HG03521 (cell line): ENCODE data around the gene YJU2.
"Not testable (repeated sequence)": the region's sequence is repeated elsewhere in the genome, so short reads cannot be mapped to it uniquely, and the experiment has no call there.

Source experiments
- ATAC-seq: cut with Tn5 transposase; IDR thresholded peaks from one replicate; pipeline ENCODE4 v1.9.1; 2021; ENCODE audit warnings: mild to moderate bottlenecking, moderate library complexity; ENCODE audit not compliant: unreplicated experiment

YJU2 gene

DNA sequence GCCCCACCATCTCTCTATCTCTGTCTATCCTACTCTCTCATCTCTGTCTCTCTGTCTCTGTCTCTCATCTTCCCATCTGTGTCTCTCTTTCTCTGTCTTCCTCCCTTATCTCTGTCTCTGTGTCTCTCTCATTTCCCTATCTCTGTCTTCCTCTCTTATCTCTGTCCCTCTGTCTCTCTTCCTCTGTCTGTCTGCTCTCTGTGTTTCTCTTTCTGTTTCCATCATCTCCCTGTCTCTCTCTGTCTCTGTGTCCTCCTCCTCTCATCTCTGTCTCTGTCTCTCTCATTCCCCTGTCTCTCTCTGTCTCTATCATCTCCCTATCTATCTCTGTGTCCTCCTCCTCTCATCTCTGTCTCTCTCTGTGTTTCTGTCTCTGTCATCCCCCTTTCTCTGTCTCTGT lies 19.1 kb upstream of the YJU2 start:
- ATAC-seq: no peak

- ATAC-seq: no peak
Measured at GRCh38 chr19:4228765-4229178, 18.1 kb upstream of the YJU2 start.

- peak; percentile 43 for ATAC-seq
Measured at GRCh38 chr19:4229179-4229931, 17.5 kb upstream of the YJU2 start, which contains the start of gene EBI3. TSS of gene EBI3 (plus strand) at chr19:4229523. CDS start at chr19:4229551, 28 bp downstream.

- ATAC-seq: not testable (repeated sequence)
Measured at GRCh38 chr19:4230237-4230636, 16.6 kb upstream of the YJU2 start.

- not testable (repeated sequence) for ATAC-seq
Measured at GRCh38 chr19:4231521-4231920, 15.4 kb upstream of the YJU2 start.

DNA sequence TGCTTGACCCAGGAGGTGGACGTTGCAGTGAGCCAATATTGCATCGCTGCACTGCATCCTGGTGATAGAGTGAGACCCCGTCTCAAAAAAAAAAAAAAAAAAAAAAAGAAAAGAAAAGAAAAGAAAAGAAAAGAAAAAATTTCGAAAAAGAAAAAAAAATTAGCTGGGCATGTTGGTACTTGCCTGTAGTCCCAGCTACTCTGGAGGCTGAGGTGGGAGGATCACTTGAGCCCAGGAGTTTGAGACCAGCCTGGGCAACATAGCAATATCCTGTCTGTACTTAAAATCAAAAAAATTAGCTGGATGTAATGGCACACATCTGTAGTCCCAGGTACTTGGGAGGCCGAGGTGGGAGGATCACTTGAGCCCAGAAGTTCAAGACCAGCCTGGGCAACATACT lies 14.7 kb upstream of the YJU2 start:
- not testable (repeated sequence) for ATAC-seq

DNA sequence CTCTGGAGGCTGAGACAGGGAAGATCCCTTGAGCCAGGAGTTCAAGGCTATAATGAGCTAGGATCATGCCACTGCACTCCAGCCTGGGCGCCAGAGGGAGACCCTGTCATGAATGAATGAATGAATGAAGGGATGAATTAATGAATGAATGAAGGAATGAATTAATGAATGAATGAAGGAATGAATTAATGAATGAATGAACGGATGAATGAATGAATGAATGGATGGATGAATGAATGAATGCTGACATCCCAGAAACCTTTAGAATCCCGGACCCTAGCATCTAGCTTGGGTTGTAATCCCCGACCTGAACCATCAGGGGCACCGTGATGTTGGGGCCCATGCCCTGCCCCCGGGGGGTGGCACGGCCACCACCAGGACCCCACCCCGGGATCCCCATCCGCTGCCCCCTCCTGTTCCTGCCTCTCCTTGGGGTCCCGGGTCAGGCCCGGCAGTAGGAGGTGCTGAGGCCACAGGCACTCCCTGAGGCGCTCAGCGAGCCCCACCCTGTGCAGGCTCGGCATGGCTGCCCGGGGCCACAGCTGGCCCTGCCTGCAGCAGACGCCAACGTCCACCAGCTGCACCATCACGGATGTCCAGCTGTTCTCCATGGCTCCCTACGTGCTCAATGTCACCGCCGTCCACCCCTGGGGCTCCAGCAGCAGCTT lies 14.1 kb upstream of the YJU2 start:
- no peak for ATAC-seq

DNA sequence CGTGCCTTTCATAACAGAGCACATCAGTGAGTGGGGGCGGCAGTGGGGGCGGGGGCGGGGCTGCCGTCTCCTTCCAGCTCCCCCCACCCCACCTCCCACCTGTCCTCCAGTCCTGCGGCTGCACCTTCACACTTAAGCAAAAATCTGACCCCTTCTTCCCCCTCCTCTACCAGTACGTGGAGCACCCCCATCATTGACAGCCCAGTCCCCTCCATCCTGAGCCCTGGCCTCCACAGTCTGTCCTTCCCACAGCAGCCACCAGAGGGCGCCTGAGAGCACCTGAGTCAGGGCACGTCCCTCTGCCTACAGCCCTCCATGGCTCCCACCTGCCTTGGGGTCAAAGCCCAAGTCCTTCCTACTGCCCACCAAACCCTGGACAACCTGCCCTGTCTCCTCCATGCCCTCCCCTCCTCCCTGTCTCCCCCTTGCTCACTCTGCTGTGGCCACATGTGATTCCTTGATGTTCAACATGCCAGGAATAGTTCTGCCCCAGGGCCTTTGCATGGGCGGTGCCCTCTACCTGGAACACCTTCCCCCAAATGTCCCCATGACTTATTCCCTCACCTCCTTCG lies 13.5 kb upstream of the YJU2 start:
- no peak for ATAC-seq

DNA sequence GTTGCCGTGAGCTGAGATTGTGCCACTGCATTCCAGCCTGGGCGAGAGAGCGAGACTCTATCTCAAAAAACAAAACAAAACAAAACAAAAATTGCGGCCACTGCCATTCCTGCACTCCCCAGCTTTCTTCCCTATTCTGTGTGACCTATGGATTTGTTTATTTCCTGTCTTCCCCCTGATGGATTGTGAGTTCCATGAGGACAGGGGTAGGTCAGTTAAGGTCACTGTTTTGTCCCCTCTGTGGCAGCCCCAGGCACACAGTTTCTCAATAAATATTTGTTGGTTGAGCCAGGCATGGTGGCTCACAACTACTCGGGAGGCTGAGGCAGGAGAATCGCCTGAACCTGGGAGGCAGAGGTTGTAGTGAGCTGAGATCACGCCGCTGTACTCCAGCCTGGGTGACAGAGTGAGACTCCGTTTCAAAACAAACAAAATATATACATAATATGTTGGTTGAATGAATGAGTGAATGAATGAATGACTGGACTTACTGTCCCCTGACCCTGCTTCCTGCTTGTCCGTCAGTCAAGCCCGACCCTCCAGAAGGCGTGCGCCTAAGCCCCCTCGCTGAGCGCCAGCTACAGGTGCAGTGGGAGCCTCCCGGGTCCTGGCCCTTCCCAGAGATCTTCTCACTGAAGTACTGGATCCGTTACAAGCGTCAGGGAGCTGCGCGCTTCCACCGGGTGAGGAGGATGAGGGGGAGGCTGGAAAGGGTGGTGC lies 12.6 kb upstream of the YJU2 start:
- ATAC-seq: no peak

- no peak for ATAC-seq
Measured at GRCh38 chr19:4234862-4235201, 12.0 kb upstream of the YJU2 start.

GRCh38 chr19:4237510-4237909 lies 9.4 kb upstream of the YJU2 start:
- ATAC-seq: not testable (repeated sequence)

GRCh38 chr19:4238831-4239230 lies 8.0 kb upstream of the YJU2 start:
- no peak for ATAC-seq

- ATAC-seq: no peak
Measured at GRCh38 chr19:4241824-4242430, 5.0 kb upstream of the YJU2 start.

- not testable (repeated sequence) for ATAC-seq
Measured at GRCh38 chr19:4245938-4246337, 942 bp upstream of the YJU2 start.

DNA sequence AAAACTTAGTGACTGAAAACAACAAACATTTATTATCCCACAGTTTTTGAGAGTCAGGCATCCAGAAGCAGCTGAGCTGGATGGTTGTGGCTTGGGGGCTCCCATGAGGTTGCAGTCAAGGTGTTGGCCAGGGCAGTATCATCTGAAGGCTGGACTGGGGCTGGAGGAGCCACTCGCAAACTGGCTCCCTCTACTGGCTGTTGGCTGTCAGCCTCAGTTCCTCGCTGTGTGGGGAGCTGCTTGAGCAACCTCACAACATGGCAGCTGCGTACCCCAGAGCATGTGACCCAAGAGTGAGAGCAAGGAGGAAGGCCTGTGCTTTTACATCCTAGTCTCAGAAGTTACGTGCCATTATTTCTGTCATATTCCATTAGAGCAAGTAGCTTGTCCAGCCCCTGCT lies 9.7 kb downstream of the YJU2 start:
- ATAC-seq: no peak

DNA sequence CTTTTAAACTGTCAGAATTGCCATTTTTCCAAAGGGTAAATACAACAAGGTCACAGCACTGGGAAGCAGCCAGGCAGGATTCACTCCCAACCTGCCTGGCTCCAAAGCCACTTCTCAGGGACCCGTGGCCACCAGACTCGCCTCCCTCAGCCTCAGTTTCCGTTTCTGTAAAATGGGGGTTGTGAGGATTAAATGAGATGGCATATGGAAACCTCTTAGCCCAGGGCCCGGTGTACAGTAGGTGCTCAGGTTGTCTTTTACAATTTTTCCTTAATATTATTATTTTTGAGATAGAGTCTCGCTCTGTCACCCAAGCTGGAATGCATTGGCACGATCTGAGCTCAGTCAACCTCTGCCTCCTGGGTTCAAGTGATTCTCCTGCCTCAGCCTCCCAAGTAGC lies 10.1 kb downstream of the YJU2 start:
- no peak for ATAC-seq

DNA sequence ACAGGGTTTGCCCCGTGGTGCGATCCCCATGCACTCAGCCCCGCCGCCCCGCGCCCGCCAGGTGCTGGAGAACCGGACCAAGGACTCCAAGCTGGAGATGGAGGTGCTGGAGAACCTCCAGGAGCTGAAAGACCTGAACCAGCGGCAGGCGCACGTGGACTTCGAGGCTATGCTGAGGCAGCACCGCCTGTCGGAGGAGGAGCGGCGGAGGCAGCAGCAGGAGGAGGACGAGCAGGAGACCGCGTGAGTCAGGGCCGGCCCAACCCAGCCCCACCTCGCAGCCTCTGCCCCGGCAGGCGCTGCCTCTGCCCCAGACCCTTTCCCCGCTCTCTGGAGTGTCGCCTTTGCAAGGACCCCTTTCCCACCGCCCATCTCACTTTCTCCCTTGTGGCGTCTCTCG lies 11.3 kb downstream of the YJU2 start:
- ATAC-seq: no peak

DNA sequence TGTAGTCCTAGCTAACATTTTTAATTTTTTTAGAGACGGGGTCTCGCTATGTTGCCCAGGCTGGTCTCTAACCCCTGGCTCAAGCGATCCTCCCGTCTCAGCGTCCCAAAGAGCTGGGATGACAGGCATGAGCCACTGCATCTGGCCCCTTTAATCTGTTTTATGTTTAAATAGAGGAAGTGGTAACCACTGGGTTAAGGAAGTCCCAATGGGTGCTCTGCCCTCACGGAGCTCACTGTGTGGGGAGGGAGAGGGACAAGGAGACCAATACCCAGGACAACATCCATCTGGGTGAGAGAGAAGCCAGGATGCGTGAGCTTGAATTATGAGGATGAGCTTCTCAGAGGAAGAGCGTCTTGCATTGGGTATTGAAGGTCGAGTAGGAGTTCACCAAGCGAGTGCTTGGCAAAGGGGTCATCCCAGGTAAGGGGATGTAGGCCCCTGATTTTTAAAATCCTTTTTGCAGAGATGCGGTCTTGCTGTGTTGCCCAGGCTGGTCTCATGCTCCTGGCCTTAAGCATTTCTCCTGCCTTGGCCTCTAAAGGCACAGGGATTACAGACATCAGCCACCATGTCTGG lies 13.8 kb downstream of the YJU2 start:
- no peak for ATAC-seq

- ATAC-seq: no peak
Measured at GRCh38 chr19:4264812-4265211, 17.9 kb downstream of the YJU2 start.

DNA sequence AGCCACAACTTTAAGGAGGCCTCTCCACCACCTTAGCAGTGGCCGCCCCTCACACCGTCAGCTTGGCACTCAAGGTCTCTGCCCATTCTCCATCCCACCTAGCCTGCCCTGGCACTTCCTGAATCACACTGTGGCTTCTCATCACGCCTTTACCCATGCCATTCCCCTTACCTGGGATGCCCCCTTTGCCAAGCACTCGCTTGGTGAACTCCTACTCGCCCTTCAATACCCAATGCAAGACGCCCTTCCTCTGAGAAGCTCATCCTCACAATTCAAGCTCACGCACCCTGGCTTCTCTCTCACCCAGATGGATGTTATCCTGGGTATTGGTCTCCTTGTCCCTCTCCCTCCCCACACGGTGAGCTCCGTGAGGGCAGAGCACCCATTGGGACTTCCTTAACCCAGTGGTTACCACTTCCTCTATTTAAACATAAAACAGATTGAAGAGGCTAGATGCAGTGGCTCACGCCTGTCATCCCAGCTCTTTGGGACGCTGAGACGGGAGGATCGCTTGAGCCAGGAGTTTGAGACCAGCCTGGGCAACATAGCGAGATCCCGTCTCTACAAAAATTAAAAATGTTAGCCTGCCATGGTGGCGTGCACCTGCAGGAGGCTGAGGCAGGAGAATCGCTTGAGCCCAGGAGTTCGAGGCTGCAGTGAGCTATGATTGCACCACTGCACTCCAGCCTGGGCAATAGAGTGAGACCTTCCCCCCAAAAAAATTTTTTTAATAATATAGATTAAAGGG lies 19.5 kb downstream of the YJU2 start:
- no peak for ATAC-seq
